GM23248 (cell line): ENCODE data around the gene KDM4F. TPM values are rescaled to one million over a fixed set of nuclear protein-coding genes. Genes with fewer than 3 reads are reported as not detected.

Experiments
- DNase-seq: peaks from one replicate; pipeline ENCODE4 v3.0.0-alpha.2; 2015
- H2AFZ ChIP-seq: fragments of 200-600 bp; sonication (generic); 2 replicates; pipeline ENCODE4 v1.6.1; 2016; ENCODE audit warnings: antibody characterized with exemption
- H3F3A ChIP-seq: fragments of 200-600 bp; sonication (generic); 2 replicates; pipeline ENCODE4 v1.6.1; 2016; ENCODE audit warnings: mild to moderate bottlenecking, antibody characterized with exemption, mixed run types; ENCODE audit not compliant: insufficient read depth
- H3K27ac ChIP-seq: fragments of 200-600 bp; sonication (generic); 2 replicates; pipeline ENCODE4 v1.5.1; 2016; ENCODE audit warnings: mild to moderate bottlenecking
- H3K27me3 ChIP-seq: fragments of 200-600 bp; sonication (generic); replicated peaks from 2 replicates; pipeline ENCODE4 v1.6.1; 2016; ENCODE audit warnings: mild to moderate bottlenecking; ENCODE audit not compliant: insufficient read depth
- H3K36me3 ChIP-seq: fragments of 200-600 bp; sonication (generic); 2 replicates; pipeline ENCODE4 v1.6.1; 2016; ENCODE audit warnings: low read depth, mild to moderate bottlenecking
- H3K4me1 ChIP-seq: fragments of 200-600 bp; sonication (generic); 2 replicates; pipeline ENCODE4 v1.6.1; 2016; ENCODE audit warnings: mild to moderate bottlenecking; ENCODE audit not compliant: insufficient read depth
- H3K4me2 ChIP-seq: fragments of 200-600 bp; sonication (generic); one replicate; pipeline ENCODE4 v1.6.1; 2016; ENCODE audit warnings: mild to moderate bottlenecking; ENCODE audit not compliant: unreplicated experiment
- H3K4me3 ChIP-seq: fragments of 200-600 bp; sonication (generic); 2 replicates; pipeline ENCODE4 v1.5.1; 2016; ENCODE audit warnings: mild to moderate bottlenecking
- H3K79me2 ChIP-seq: fragments of 200-600 bp; sonication (generic); 2 replicates; pipeline ENCODE4 v1.6.1; 2016; ENCODE audit warnings: mild to moderate bottlenecking; ENCODE audit not compliant: insufficient read depth
- H3K9ac ChIP-seq: fragments of 200-600 bp; sonication (generic); 2 replicates; pipeline ENCODE4 v1.6.1; 2016; ENCODE audit warnings: mild to moderate bottlenecking
- H3K9me2 ChIP-seq: fragments of 200-600 bp; sonication (generic); 2 replicates; pipeline ENCODE4 v1.6.1; 2016; ENCODE audit warnings: mixed run types, mild to moderate bottlenecking, moderate library complexity; ENCODE audit not compliant: insufficient read depth
- H3K9me3 ChIP-seq: fragments of 200-600 bp; sonication (generic); one replicate; pipeline ENCODE4 v1.6.1; 2017; ENCODE audit warnings: low read depth
- H4K20me1 ChIP-seq: fragments of 200-600 bp; sonication (generic); 2 replicates; pipeline ENCODE4 v1.6.0; 2016; ENCODE audit not compliant: insufficient read depth
- EZH2 ChIP-seq: fragments of 200-600 bp; sonication (generic); IDR thresholded peaks from 2 replicates; pipeline ENCODE4 v1.6.1; 2018; ENCODE audit warnings: antibody characterized with exemption, mild to moderate bottlenecking; ENCODE audit not compliant: insufficient read depth, poor library complexity, severe bottlenecking
- EZH2phosphoT487 ChIP-seq: fragments of 200-600 bp; sonication (generic); IDR thresholded peaks from 2 replicates; pipeline ENCODE4 v1.6.1; 2018; ENCODE audit warnings: antibody characterized with exemption, moderate library complexity, mild to moderate bottlenecking, low read depth; ENCODE audit not compliant: insufficient read depth
- WGBS, 2 experiments: methylation state at CpG; one replicate each; pipeline ENCODE4 v1.1.6; 2015 to 2017; ENCODE audit warnings: low lambda C conversion rate in 2 of 2, low coverage in 1 of 2; ENCODE audit errors: missing lambda C conversion rate in 2 of 2; 5-methylcytosine and 5-hydroxymethylcytosine counted together
- in situ Hi-C: fragments of 300-500 bp; cut with MboI; formaldehyde crosslinking; loops from 2 replicates; pipeline ENCODE4 v1.15.0; 2020
- polyA plus RNA-seq: library from polyadenylated mRNA; unstranded; fragments of >200 nt; fragmentation: Nextera tagmentation; extraction: Ambion mirVana; gene quantifications from 2 replicates; pipeline ENCODE4 v1.2.1, GENCODE V29; 2016
- total RNA-seq: library from RNA; depleted of rRNA; stranded (reverse); fragments of >200 nt; shearing (Covaris generic); gene quantifications from 2 replicates; pipeline ENCODE4 v1.2.3, GENCODE V29; 2014

KDM4F gene
- total and polyA plus RNA-seq, 2 experiments from 2014 or later, result not detected

DNA sequence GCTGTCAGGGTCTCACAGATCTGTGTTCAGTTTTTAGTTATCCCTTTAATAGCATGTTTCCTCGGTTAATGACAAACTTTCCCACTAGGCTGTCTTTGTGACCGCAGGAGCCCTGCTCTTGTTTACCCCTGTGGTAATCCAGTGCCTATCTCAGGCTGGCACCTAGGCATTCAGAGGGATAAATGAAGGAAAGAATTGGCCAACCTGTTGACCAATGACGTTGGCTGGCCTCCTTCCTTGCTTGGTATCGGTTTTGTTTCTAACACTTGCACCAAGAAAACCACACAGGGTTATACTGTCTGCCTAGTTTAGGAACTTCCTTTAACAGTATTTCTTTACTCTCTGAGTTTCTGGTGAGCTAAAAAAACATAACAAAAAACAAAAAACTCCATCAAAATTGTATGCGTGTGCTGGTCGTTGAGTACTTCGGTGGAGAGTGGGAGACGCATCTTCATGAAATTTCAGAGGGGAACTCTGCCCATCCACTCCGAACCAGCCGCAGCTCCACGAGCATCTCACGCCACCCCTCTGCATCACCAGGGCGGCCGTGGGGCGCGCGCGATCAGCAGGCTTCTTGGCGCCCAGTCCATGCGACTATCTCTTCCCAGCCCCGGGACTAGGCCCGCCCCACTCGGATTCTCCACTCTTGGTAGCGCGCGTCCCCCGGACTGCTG, 39.9 kb downstream of the KDM4F start:
- no peaks in the 10 kb centered on the region for H3K9me2 ChIP-seq
- H3K36me3 ChIP-seq, result no peaks in the 10 kb centered on the region
- H3K27me3 ChIP-seq, result no peaks in the 10 kb centered on the region
- in situ Hi-C loops, result no loop called here
- peak overlapping the region; percentile 87 for H3K4me3 ChIP-seq
- peaks cover 22% of the 10 kb centered on the region for H3F3A ChIP-seq
- H3K27ac ChIP-seq, result peak overlapping the region; percentile 74
- peaks cover 5% of the 10 kb centered on the region; the same call in 1 of the 2 replicates for H3K79me2 ChIP-seq
- DNase-seq, result peak; percentile 32
- H3K4me1 ChIP-seq, result peaks cover 24% of the 10 kb centered on the region
- WGBS, 2 experiments, result 9 to 11% methylated on average over 25 to 26 of the region's 27 CpGs
- H3K9me3 ChIP-seq, result no peaks in the 10 kb centered on the region
- peak overlapping the region; percentile 89 for H2AFZ ChIP-seq
- H3K4me2 ChIP-seq, result peak overlapping the region; percentile 86
- no peak for TF ChIP-seq EZH2phosphoT487
- no peak for TF ChIP-seq EZH2
- H3K9ac ChIP-seq, result peak overlapping the region; percentile 83
- H4K20me1 ChIP-seq, result no peaks in the 10 kb centered on the region

- Histone ChIP-seq H4K20me1 (no peaks in the 10 kb centered on the region), H3K9me2 (no peaks in the 10 kb centered on the region), H3K9me3 (no peaks in the 10 kb centered on the region), H3K4me2 (peak within 1 kb of the TSS; percentile 86), H3K36me3 (no peaks in the 10 kb centered on the region), H3K4me3 (peak within 1 kb of the TSS; percentile 87), H3K27me3 (no peaks in the 10 kb centered on the region), H3F3A (peaks cover 18% of the 10 kb centered on the region), H3K27ac (peak within 1 kb of the TSS; percentile 74), H2AFZ (peak within 1 kb of the TSS; percentile 89), H3K9ac (peak within 1 kb of the TSS; percentile 83), H3K79me2 (peaks cover 7% of the 10 kb centered on the region; the same call in 1 of the 2 replicates), H3K4me1 (peaks cover 17% of the 10 kb centered on the region)
- TF ChIP-seq EZH2phosphoT487 (no peak), EZH2 (no peak)
- in situ Hi-C loops, result no loop called here
- DNase-seq, result peak; percentile 96
- WGBS, 2 experiments, result 1 to 2% methylated on average over 73 to 92 of the region's 106 CpGs
Observed at GRCh38 chr11:95089620-95090542, 40.7 kb downstream of the KDM4F start, which contains the start of gene ENDOD1. Gene ENDOD1, plus strand, starts transcription at chr11:95089846. Its CDS starts 82 bp downstream, at chr11:95089928.

DNA sequence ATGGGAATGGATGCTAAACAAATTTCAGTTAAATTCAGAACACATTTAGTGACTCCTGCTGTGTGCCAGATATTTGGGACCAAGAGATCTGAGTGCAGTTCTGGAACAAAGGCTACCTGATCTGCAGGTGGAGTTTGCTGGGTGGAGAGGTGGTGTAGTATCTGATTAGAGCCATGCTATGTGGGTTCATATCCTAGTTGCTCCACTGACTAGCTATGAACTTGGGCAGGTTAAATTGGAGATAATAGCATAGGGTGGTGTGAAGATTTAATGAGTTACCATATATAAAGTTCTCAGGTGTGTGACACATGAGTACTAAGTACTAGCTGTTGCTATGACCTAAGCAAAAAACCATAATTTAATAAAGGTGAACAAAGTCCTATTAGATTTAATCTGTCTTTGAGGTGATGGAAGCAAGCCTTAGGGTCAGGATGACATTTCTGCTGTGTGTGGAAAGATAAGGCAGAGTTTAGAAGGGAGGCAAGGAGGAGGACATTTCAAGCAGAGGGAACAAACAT, 42.5 kb downstream of the KDM4F start:
- no peak for DNase-seq
- H3F3A ChIP-seq, result peaks cover 28% of the 10 kb centered on the region
- peaks cover 31% of the 10 kb centered on the region for H3K4me1 ChIP-seq
- peaks cover 13% of the 10 kb centered on the region; the same call in 1 of the 2 replicates for H3K79me2 ChIP-seq
- no peaks in the 10 kb centered on the region for H4K20me1 ChIP-seq
- H3K27ac ChIP-seq, result no peak overlapping the region
- TF ChIP-seq EZH2 (no peak), EZH2phosphoT487 (no peak)
- no peaks in the 10 kb centered on the region for H3K27me3 ChIP-seq
- H2AFZ ChIP-seq, result no peak overlapping the region
- H3K4me2 ChIP-seq, result no peak overlapping the region
- H3K4me3 ChIP-seq, result no peak overlapping the region
- in situ Hi-C loops, result no loop called here
- no peaks in the 10 kb centered on the region for H3K9me2 ChIP-seq
- H3K9me3 ChIP-seq, result no peaks in the 10 kb centered on the region
- no peak overlapping the region for H3K9ac ChIP-seq
- no peaks in the 10 kb centered on the region for H3K36me3 ChIP-seq
